ENCODE results near the gene SFI1.
A peak's percentile ranks its signal among the peaks of the same experiment; 100 is the strongest.
"Not testable (repeated sequence)": the region's sequence is repeated elsewhere in the genome, so short reads cannot be mapped to it uniquely, and the experiment has no call there.

Gene SFI1

DNA sequence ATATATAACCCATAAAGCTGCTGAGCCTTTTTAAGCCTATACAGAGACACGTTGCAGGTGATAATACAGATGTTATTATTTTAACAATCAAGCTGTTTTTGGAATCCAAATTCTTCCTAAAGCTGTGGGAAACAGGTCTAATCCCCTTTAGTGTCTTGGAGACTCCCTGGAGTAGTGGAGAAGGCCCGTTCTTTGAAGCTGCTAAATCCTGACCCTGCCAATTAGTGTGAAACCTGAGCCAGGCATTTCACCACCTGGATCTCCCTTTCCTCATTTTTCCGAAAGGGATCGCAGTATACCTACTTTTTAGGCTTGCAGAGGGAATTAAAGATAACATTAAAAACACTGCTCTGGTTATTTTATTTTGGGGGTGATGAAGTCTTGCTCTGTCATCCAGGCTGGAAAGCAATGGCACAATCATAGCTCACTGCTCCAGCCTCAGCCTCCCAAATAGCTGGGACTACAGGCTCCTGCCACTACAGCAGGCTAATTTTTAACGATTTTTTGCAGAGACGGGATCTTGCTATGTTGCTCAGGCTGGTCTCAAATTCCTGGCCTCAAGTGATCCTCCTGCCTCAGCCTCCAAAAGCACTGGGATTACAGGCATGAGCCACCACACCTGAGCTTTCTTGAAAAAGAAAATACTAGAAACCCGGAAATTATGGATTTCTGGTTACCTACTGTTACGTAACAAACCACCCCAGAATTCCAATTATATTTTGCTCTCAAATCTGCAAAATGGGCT lies 4.9 kb upstream of the SFI1 start:
- DNase-seq (ENCODE audit: low read depth in 2 of 2), result no peak

DNA sequence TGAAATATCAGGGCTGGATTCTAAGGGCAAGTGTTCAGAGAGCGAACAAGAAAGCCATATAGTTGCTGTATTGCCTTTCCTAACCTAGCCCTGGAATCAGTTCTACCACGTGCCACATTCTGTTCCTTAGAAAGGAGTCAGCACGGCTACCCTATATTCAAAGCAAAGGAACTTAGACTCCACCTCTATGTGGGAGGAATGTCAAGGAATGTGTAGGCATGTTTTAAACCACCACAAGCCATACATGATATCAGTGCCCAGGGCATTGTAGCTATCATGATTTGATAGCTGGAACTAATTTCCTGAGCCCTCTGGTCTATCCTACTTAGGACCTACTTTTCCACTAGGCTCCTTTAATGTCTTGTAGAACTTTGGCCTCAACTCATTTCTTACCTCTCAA lies 4.2 kb upstream of the SFI1 start:
- DNase-seq (ENCODE audit: low read depth in 2 of 2), result no peak

DNA sequence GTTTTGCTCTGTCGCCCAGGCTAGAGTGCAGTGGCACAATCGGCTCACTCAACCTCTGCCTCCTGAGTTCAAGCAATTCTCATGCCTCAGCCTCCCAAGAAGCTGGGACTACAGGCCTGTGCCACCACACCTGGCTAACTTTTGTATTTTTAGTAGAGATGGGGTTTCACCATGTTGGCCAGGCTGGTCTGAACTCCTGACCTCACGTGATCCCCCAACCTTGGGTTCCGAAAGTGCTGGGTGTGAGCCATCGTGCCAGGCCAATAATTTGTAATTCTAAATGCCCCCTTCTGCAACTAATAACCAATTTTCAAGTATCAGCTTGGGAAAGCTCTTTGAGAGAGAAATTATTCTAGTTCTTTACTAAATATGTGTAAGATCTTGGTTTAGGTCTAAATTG lies 3.0 kb upstream of the SFI1 start:
- not testable (repeated sequence) for DNase-seq (ENCODE audit: low read depth in 2 of 2)

DNA sequence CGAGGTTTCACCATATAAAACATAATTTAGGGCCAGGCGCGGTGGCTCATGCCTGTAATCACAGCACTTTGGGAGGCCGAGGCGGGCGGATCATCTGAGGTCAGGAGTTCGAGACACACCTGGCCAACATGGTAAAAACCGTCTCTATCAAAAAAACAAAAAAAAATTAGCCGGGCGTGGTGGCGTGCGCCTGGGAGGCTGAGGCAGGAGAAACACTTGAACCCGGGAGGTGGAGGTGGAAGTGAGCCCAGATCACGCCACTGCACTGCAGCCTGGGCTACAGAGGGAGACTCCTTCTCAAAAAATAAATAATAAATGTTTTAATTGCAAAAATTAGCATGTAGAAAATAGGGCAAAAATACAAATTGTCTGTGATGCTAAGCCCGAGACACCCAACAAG lies 993 bp upstream of the SFI1 start:
- no peak for DNase-seq (ENCODE audit: low read depth in 2 of 2)

DNA sequence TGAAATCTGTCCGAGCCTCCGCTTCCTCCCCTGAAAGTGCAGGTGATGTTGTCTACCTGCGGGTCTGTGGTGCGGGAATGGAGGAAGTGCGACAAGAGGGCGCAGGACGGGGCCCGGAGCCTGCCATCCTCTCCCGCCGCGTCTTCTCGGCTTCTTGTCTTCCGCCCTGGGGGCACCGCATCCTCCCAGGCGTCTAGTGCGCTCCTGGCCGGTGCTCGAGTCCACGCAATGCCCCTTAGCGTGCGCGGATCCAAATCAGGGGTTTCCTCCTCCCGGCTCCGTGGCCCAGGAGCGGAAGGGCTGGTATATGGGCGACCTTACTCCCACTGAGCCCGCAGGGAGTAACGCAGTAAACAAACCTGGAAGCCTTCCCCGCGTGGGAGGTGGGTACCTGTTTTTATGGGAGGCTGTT lies 405 bp downstream of the SFI1 start:
- peak; percentile 20 to 24 for DNase-seq (ENCODE audit: low read depth in 2 of 2)

DNA sequence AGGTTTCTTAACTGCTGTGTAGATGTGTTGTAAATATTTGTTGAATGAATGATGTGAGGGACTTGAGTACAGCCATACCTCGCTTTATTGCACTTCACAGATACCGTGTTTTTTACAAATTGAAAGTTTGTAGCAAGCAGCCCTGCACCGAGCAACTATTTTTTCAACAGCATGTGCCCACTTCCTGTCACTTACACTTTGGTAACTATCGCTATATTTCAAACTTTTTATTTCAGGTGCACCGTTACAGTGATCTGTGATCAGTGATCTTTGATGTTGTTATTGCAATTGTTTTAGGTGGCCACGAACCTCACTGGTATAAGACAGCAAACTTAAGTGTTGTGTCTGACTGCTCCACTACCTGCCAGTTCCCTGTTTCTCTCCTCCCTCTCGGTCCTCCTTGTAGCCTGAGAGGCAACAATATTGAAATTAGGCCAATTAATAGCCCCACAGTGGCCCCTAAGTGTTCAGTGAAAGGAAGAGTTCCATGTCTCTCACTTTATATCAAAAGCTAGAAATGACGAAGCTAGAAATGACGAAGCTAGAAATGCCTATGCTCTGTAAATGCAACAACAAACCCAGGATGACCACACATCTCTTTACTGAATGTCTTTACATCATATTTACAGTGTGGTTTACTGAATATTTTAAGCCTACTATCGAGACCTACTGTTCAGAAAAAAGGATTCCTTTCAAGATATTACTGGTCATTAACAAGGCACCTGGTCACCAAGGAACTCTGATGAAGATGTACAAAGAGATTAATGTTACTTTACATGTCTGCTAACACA lies 1.0 kb downstream of the SFI1 start:
- DNase-seq (ENCODE audit: low read depth in 2 of 2), result no peak

DNA sequence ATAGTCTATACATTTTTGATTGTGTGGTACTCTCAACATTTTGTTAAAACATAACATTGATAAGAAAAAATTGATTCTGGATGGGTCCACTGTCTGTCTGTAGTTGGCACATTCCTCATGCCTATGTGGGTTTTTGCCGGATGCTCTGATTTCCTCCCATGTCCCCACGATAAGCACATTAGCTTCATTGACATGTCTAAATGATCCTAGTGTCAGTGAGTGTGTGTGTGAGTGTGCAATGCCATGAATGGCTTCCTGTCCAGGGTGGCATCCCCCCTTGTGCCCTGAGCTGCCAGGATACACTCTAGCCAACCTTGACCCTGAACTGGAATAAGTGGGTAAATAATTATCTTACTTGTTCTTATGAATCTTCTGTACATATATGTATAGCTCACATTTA lies 5.4 kb downstream of the SFI1 start:
- DNase-seq (ENCODE audit: low read depth in 2 of 2), result no peak

DNA sequence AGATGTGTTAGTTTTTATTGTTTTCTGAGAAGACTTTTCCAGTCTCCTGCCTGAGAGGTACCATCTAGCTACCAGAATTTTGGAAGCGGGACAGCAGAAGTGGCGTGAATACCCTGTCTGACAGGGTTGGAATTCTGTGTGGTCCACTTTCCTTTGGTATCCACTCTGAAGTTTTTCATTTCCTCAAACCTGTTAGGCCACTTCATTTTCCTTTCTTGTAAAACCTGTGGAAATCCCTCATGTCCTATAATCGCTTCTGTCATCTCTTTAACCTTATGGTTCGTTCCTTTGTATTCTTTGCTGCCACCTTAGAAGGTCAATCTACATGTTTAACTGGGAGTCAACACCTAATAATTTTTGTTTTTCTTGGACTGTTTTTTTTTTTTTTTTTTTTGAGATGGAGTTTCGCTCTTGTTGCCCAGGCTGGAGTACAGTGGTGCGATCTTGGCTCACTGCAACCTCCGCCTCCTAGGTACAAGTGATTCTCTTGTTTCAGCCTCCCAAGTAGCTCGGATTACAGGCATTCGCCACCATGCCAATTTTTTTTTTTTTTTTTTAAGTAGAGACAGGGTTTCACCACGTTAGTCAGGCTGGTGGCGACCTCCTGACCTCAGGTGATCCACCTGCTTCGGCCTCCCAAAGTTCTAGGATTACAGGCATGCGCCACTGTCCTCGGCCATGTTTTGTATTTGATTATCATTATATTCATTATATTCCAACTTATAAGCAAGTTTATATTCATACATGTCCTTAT lies 7.1 kb downstream of the SFI1 start:
- no peak for DNase-seq (ENCODE audit: low read depth in 2 of 2)

DNA sequence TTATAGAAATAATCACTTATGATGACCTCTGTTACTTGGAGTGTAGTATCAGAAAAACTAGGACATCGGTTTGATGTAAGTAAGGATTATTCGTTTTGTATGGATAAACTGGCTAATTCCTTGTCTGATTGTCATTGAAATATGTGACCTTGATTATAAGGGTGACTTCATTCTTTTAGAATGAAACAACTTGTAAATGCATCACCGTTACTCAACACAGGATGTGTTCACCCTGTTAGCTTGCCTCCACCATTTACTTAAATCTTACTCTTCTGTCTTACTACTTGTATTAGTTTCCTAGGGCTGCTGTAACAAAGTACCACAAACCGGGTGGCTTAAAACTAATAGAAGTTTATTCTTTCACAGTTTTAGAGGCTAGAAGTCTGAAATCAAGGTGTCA lies 7.9 kb downstream of the SFI1 start:
- no peak for DNase-seq (ENCODE audit: low read depth in 2 of 2)

DNA sequence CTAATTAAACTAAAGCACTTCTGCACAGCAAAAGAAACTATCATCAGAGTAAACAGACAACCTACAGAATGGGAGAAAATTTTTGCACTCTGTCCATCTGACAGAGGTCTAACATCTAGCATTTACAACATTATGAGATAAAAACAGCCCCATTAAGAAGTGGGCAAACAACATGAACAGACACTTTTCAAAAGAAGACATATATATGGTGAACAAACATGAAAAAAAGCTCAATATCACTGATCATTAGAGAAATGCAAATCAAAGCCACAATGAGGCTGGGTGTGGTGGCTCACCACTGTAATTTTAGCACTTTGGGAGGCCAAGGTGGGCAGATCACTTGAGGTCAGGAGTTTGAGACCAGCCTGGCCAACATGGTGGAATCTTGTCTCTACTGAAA lies 11.2 kb downstream of the SFI1 start:
- not testable (repeated sequence) for DNase-seq (ENCODE audit: low read depth in 2 of 2)

DNA sequence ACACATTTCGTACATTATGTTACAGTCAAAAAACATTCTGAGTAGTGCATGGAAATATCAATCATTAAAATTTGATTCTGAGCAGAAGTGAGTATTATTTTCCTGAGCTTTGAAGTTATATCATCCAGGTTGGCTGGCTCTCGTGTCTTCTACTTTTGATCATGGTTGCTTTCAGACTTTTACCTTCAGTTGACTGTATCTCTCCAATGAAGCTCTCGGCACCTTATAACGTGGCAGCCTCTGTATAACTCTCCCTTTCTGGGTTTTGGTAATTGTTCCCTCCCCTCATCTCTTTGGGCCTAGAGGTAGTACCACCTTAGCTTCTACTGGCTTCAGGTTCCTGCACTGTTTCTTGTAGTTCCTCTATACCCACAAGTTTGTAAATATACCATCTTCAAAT lies 12.2 kb downstream of the SFI1 start:
- DNase-seq (ENCODE audit: low read depth in 2 of 2), result no peak

DNA sequence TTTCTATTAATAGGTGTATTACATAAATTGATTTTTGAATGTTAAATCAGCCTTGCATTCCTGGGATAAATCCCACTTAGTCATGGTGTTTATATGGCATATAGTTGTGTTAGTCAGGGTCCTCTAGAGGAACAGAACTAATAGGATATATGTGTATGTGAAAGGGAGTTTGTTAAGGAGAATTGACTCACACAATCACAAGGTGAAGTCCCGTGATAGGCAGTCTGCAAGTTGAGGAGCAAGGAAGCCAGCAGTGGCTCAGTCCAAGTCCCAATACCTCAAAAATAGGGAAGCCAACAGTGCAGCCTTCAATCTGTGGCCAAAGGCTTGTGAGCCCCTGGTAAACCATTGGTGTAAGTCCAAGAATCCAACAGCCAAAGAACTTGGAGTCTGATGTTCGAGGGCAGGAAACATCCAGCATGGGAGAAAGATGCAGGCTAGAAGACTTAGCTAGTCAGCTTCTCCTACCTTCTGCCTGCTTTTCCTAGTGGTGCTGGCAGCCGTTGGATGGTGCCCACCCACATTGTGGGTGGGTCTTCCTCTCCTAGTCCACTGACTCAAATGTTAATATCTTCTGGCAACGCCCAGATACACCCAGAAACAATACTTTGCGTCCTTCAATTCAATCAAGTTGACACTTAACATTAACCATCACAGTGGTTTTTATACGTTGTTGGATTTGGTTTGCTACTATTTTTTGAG lies 12.9 kb downstream of the SFI1 start:
- no peak for DNase-seq (ENCODE audit: low read depth in 2 of 2)

DNA sequence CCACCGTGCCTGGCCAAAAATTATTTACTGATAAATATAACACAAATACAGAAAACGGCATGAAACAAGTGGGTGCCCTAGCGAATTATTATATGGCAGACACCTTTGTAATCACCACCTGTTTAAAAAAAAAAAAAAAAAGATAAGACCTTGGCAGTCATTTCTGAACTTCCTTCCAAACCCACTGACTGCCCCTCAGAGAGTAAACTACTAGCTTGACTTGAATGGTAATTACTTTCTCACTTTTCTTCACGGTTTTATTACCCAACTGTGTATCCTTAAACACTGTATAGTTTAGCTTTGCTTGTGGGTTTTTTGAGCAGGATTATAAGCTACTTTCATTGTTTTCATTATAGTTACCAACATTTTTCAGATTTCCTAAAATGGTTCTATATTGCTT lies 23.7 kb downstream of the SFI1 start:
- DNase-seq (ENCODE audit: low read depth in 2 of 2), result no peak

DNA sequence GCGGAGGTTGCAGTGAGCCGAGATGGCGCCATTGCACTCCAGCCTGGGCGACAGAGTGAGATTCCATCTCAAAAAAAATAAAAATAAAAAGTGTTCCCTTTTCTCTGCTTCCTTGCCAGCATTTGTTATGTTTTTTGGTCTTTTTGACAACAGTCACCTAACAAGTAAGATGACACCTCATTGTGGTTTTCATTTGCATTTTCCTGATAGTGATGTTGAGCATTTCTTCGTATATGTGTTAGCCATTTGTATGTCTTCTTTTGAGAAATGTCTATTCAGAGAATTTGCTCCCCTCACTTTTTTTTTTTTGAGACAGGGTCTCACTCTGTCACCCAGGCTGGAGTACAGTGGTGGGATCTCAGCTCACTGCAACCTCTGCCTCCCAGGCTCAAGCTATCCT lies 27.8 kb downstream of the SFI1 start:
- not testable (repeated sequence) for DNase-seq (ENCODE audit: low read depth in 2 of 2)

DNA sequence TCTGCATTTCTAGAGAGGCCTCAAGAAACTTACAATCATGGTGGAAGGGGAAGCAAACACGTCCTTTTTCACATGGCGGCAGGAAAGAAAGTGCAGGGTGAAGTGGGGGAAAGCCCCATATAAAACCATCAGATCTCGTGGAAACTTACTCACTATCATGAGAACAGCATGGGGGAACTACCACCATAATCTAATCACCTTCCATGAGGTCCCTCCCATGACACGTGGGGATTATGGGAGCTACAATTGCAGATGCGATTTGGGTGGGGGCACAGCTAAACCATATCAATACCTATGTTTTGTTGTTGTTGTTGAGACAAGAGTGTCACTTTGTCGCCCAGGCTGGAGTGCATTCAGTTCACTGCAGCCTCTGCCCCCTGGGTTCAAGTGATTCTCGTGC lies 29.9 kb downstream of the SFI1 start:
- DNase-seq (ENCODE audit: low read depth in 2 of 2), result peak; percentile 27 to 45

DNA sequence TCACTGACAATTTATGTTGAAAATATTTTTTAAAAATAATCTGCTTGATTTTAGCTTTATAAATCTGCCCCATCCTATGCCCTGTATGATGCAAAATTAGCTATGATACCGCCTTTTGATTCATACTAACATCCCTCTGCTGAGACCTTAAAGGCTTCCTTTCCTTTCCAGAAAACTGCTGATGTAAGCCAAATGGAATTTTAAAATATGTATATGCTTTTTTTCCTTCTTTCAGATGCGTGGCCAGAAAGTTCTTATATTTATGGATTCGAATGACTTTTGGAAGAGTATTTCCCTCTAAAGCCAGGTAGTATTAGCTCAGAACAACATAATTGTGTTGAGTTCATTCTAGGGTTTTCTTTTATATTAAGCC lies 34.5 kb downstream of the SFI1 start:
- no peak for DNase-seq (ENCODE audit: low read depth in 2 of 2)

DNA sequence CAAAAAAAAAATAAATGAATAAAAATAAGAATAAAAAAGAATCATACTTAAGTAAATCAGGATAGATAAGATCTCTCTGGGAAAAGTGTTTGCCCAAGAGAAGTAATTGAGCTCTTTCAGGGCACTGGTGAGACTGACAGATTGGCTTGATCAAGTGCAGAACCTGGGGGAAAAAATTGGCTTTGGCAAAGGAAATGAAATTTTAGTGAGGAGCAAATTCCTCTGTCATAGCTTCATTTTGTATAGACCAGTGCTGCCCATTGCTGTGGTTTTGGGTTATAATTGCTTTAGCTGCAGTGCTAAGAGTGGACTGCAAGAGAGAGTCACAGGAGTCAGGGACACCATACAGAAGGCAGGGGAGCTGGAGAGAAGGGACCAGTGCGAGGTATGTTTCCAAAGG lies 35.7 kb downstream of the SFI1 start:
- no peak for DNase-seq (ENCODE audit: low read depth in 2 of 2)

DNA sequence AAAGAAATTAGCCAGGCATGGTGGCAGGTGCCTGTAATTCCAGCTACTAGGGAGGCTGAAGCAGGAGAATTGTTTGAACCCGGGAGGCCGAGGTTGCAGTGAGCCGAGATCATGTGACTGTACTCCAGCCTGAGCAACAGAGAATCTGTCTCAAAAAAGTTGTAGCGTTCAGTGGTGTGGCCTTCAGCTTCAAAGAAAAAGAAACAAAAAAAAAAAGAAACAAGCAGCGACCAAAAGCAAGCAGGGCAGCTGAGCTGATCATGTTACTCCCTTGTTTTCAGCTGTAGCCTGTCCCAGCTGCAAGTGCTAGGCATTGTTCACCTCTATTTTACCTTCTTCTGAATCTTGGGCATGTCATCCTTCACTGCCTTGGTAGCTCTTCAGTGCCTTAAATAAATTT lies 37.0 kb downstream of the SFI1 start:
- DNase-seq (ENCODE audit: low read depth in 2 of 2), result no peak

DNA sequence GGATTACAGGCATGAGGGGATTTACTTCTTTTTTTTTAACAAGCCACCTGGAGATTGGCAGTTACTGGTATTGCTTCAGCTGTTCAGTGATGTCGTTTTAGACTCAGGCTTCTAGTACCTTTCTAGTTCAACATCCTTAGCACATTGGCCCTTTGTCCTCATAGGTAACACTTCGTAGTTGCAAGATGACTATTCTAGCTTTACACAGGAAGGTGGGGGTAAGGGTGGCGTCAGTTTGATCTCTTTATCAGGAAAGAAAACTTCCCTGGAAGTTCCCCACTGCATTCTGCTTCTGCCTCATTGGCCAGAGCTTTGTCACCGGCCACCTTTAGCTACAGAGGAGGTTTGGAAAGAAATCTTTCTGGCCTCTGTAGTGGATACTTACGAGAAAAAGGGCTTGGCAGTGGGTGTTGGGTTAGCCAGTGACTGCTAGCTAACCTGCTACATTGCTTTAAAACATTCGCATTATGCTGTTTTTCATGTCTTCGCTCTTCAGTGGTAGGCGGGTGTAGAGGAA lies 40.7 kb downstream of the SFI1 start:
- DNase-seq (ENCODE audit: low read depth in 2 of 2), result peak; percentile 47 to 61

DNA sequence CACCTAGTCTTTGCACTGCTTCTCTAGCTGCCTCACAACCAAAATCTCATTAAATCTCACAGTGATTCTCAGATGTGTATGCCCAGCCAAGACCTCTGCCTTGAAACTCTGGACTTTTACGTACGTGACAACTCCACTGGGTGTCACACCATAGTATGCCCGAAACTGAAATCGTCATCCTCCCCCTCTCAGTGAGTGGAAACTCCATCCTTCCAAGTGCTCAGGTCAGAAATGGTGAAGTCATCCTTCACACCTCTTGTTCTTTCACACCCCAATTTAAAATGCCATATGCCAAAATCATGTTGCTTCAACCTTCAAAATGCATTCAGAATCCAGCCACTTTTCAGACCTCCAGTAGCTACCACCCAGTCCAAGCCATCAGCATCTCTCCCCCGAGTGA lies 42.5 kb downstream of the SFI1 start:
- DNase-seq (ENCODE audit: low read depth in 2 of 2), result peak; percentile 44 to 47

DNA sequence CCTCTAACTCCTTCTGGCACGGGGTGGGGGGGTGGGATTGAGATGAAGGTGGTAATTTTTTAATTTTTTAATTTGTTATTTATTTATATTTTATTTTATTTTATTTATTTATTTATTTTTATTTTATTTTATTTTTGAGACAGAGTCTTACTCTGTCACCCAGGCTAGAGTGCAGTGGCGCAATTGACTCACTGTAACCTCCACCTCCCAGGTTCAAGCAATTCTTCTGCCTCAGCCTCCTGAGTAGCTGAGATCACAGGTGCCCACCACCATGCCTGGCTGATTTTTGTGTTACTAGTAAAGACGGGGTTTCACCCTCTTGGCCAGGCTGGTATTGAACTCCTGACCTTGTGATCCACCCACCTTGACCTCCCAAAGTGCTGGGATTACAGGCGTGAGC lies 43.8 kb downstream of the SFI1 start:
- not testable (repeated sequence) for DNase-seq (ENCODE audit: low read depth in 2 of 2)

DNA sequence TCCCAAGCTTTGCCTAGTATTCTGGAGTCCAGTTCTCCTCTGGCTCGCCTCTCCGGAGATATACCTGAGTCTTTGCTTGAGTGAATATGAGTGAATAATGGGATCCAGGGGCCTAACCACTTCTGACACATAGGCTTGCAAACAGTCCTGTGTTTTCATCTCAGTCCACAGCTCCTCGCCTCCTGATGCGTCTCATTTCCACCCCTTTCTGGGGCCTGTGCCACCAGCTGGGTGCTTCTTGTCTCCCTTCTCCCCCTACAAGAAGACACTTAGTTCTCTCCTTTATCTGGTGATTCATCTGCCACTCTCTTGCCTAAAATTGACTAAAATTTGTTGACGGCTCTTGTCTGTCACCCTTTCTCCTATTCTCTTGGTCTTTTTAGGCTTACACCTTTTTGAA lies 44.6 kb downstream of the SFI1 start:
- DNase-seq (ENCODE audit: low read depth in 2 of 2), result no peak
